Neural crest cell (in vitro differentiated cells): ENCODE results near the gene EARS2. TPM values are rescaled to one million over a fixed set of nuclear protein-coding genes. Genes with fewer than 3 reads are reported as not detected.

Experiments used
- DNase-seq: peaks from one replicate; pipeline ENCODE4 v3.0.0; 2021; ENCODE audit warnings: low read depth, mixed read lengths, low spot score
- H3K27ac Mint-ChIP-seq: one replicate; pipeline ENCODE4 v1.8.0; 2021; ENCODE audit warnings: mild to moderate bottlenecking, mixed read lengths; ENCODE audit not compliant: unreplicated experiment
- H3K27me3 Mint-ChIP-seq: 2 replicates; pipeline ENCODE4 v1.8.0; 2021; ENCODE audit warnings: low read depth, mild to moderate bottlenecking, mixed read lengths
- H3K36me3 Mint-ChIP-seq: 2 replicates; pipeline ENCODE4 v1.8.0; 2021; ENCODE audit warnings: low read depth, mild to moderate bottlenecking, mixed read lengths
- H3K4me1 Mint-ChIP-seq: 2 replicates; pipeline ENCODE4 v1.8.0; 2021; ENCODE audit warnings: mixed read lengths
- H3K4me3 Mint-ChIP-seq: one replicate; pipeline ENCODE4 v1.8.0; 2021; ENCODE audit warnings: mild to moderate bottlenecking, mixed read lengths
- H3K9me3 Mint-ChIP-seq: 2 replicates; pipeline ENCODE4 v1.8.0; 2021; ENCODE audit warnings: mixed read lengths
- total RNA-seq: library from RNA; stranded (reverse); gene quantifications from 2 replicates; pipeline ENCODE4 v1.2.1, GENCODE V29; 2021
- TF ChIP-seq, protein P1 (sequence below): fragments of 200-600 bp; sonication (generic); conservative IDR thresholded peaks from 2 replicates; pipeline ENCODE4 v1.5.0; 2021; ENCODE audit warnings: antibody characterized with exemption, mild to moderate bottlenecking

EARS2 gene
- total RNA-seq, 1 donor from 2014 or later = 27.5 TPM

DNA sequence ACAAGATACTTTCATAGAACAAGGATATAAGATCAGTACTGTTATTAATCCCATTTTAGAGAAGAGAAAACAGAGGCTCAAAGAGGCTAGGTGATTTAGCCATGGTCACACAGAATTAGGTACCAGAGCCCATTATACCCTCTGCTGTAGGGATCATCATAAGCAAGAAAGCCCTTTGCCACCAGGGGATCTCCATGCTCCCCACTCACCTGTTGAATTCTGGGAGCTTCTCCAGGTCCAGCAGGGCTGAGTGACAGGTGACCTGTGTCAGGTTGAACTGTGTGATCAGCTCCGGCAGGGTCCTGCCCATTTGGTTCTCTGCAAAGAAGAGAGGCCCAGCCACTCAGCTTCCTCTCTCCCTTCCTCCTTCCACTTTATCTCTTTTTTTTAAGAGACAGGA, 24.7 kb downstream of the EARS2 start:
- Mint-ChIP-seq H3K4me3 (no peak overlapping the region), H3K27me3 (no peaks in the 10 kb centered on the region), H3K27ac (no peak overlapping the region), H3K4me1 (no peaks in the 10 kb centered on the region), H3K9me3 (no peaks in the 10 kb centered on the region), H3K36me3 (peaks cover 3% of the 10 kb centered on the region)
- TF ChIP-seq, protein P1, sequence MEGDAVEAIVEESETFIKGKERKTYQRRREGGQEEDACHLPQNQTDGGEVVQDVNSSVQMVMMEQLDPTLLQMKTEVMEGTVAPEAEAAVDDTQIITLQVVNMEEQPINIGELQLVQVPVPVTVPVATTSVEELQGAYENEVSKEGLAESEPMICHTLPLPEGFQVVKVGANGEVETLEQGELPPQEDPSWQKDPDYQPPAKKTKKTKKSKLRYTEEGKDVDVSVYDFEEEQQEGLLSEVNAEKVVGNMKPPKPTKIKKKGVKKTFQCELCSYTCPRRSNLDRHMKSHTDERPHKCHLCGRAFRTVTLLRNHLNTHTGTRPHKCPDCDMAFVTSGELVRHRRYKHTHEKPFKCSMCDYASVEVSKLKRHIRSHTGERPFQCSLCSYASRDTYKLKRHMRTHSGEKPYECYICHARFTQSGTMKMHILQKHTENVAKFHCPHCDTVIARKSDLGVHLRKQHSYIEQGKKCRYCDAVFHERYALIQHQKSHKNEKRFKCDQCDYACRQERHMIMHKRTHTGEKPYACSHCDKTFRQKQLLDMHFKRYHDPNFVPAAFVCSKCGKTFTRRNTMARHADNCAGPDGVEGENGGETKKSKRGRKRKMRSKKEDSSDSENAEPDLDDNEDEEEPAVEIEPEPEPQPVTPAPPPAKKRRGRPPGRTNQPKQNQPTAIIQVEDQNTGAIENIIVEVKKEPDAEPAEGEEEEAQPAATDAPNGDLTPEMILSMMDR = no peak
- DNase-seq = no peak

DNA sequence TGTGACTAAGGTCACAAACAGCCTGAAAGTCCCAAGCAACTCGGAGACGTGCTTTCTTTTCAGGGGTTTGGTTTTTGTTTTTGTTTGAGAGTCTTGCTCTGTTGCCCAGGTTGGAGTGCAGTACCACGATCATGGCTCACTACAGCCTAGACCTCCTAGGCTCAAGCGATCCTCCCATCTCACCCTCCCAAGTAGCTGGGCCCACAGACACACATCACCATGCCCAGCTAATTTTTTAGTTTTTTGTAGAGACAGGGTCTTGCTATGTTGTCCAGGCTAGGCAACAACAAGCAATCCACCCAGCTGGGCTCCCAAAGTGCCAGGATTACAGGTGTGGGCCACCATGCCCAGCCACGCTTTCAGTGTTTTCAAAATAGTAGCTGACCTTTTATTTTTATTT, 27.1 kb downstream of the EARS2 start:
- TF ChIP-seq, protein P1 = no peak
- Mint-ChIP-seq H3K9me3 (no peaks in the 10 kb centered on the region), H3K36me3 (peaks cover 6% of the 10 kb centered on the region), H3K4me3 (no peak overlapping the region), H3K27ac (no peak overlapping the region), H3K4me1 (no peaks in the 10 kb centered on the region), H3K27me3 (no peaks in the 10 kb centered on the region)
- DNase-seq = no peak

DNA sequence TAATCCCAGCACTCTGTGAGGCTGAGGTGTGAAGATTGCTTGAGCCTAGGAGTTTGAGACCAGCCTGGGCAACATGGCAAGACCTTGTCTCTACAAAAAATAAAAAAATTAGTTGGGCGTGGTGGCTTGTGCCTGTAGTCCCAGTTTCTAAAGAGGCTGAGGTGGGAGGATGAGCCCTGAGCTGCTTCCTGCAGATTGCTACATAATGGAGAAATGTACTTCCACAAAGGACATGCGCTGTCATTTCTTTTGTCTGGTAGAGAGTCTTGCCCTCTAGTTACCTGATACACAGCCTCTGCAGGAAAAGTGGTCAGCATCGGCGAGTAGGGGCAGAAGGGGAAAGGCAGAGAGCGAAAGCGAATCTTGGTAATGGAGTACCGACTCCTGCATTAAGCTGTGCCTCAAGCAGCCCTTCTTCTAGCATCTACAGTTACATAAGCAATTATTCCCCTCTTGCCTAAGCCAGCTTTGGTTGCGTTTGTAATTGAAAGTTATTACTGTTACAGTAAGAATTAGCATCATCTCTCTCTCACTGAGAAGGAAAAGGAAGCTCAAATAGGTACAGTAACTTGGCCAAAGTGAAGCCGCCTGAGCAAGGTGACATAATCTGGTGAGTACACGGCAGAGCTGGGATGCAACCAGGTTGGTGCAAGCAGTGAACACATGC, 28.4 kb downstream of the EARS2 start:
- Mint-ChIP-seq H3K27ac (no peak overlapping the region), H3K4me1 (no peaks in the 10 kb centered on the region), H3K9me3 (no peaks in the 10 kb centered on the region), H3K27me3 (no peaks in the 10 kb centered on the region), H3K36me3 (peaks cover 9% of the 10 kb centered on the region), H3K4me3 (no peak overlapping the region)
- TF ChIP-seq, protein P1 = no peak
- DNase-seq = no peak

DNA sequence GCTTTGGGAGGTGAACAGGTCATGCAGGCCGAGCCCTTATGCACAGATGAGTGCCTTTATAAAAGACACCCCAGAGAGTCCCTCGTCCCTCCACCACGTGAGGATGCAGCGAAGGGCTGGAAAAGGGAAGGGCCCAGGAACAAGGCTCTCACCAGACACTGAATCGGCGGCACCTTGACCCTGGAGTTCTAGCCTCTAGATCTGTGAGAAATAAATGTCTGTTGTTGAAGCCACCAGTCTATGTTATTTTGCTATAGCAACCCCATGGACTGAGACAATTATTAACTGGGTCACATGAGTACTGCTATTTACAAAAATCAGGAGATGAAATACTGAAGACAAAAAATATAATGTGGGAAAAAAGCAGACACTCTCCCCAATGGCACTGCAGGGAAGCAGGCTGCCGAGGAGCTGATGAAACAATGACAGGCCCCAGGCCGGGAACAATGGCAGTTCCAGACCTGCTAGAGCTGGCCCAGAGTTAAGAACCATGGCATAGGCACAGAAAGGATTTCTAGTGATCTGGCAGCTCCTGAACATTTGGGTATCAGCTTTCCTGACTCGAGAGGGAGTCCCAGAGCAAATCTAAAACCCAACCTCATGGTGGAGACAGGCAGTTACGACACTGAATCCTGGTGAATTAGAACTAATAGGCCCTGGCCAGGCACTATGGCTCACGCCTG, 29.0 kb downstream of the EARS2 start:
- DNase-seq = no peak
- TF ChIP-seq, protein P1 = no peak
- no peaks in the 10 kb centered on the region for H3K4me1 Mint-ChIP-seq
- peaks cover 13% of the 10 kb centered on the region for H3K36me3 Mint-ChIP-seq
- H3K9me3 Mint-ChIP-seq = no peaks in the 10 kb centered on the region
- no peak overlapping the region for H3K27ac Mint-ChIP-seq
- H3K27me3 Mint-ChIP-seq = no peaks in the 10 kb centered on the region
- H3K4me3 Mint-ChIP-seq = no peak overlapping the region

DNA sequence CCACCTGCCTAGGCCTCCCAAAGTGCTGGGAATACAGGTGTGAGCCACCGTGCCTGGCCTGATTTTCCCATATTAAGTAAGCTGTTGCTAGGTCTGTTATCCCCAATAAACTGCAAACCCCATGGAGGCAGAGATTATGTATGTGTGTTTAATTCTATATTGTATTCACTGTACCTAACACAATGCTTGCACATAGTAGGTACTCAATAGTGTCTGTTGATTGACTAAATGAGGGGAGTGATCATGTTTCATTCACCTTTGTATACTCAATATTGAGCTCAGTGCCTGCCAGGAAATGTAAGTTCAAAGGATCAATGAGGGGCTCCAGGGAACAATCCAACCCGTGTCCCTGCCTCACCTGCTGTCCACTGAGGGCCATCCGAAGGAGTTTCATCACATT, 32.3 kb downstream of the EARS2 start:
- no peak overlapping the region for H3K4me3 Mint-ChIP-seq
- H3K36me3 Mint-ChIP-seq = peaks cover 20% of the 10 kb centered on the region
- no peak overlapping the region for H3K27ac Mint-ChIP-seq
- DNase-seq = no peak
- H3K27me3 Mint-ChIP-seq = no peaks in the 10 kb centered on the region
- TF ChIP-seq, protein P1 = no peak
- no peaks in the 10 kb centered on the region for H3K4me1 Mint-ChIP-seq
- no peaks in the 10 kb centered on the region for H3K9me3 Mint-ChIP-seq
